OCI-LY7 (cell line): ENCODE data around the gene SNX15. TPM values are rescaled to one million over a fixed set of nuclear protein-coding genes. Genes with fewer than 3 reads are reported as not detected.

Experiments used
- BruUV-seq: library from RNA; stranded (reverse); fragments of 400-500 nt; replicated peaks from 2 replicates; lab custom pipeline; 2021; lab: Mats Ljungman, UMichigan
- CTCF ChIA-PET: fragments of 300-600 bp; sonication (Branson Sonifier 250); formaldehyde crosslinking; loops from one replicate; lab custom pipeline; 2022; ENCODE audit warnings: antibody characterized with exemption; ENCODE audit not compliant: unreplicated experiment; lab: Charles Lee
- POLR2A ChIA-PET: fragments of 300-600 bp; sonication (Branson Sonifier 250); formaldehyde crosslinking; loops from one replicate; lab custom pipeline; 2022; ENCODE audit warnings: antibody characterized with exemption; lab: Charles Lee
- DNase-seq: peaks from one replicate; pipeline ENCODE4 v3.0.0-alpha.2; 2015; ENCODE audit warnings: low spot score
- H2AFZ ChIP-seq: fragments of 200-600 bp; sonication (generic), shearing (Covaris generic); 2 replicates; pipeline ENCODE4 v1.6.1; 2014; ENCODE audit warnings: mild to moderate bottlenecking, antibody characterized with exemption, low read length, moderate library complexity
- H3K27ac ChIP-seq: fragments of 200-600 bp; sonication (generic); 2 replicates; pipeline ENCODE4 v1.5.1; 2014; ENCODE audit warnings: mixed run types, low read depth, mild to moderate bottlenecking, moderate library complexity, low read length, inconsistent platforms; ENCODE audit not compliant: poor library complexity, severe bottlenecking
- H3K36me3 ChIP-seq: fragments of 200-600 bp; sonication (generic); 2 replicates; pipeline ENCODE4 v1.6.1; 2014; ENCODE audit warnings: mild to moderate bottlenecking, antibody characterized with exemption, low read length, moderate library complexity, mixed read lengths; ENCODE audit not compliant: insufficient read depth
- H3K4me1 ChIP-seq: fragments of 200-600 bp; sonication (generic); 2 replicates; pipeline ENCODE4 v1.5.1; 2014; ENCODE audit warnings: mild to moderate bottlenecking, low read length; ENCODE audit not compliant: insufficient read depth, poor library complexity, severe bottlenecking
- H3K4me2 ChIP-seq: fragments of 200-600 bp; sonication (generic); 2 replicates; pipeline ENCODE4 v1.6.1; 2014; ENCODE audit warnings: mild to moderate bottlenecking, low read length
- H3K4me3 ChIP-seq: fragments of 200-600 bp; sonication (generic); 2 replicates; pipeline ENCODE4 v1.5.1; 2014; ENCODE audit warnings: mild to moderate bottlenecking, low read depth, low read length; ENCODE audit not compliant: poor library complexity, severe bottlenecking
- H3K79me2 ChIP-seq: fragments of 200-600 bp; sonication (generic); 2 replicates; pipeline ENCODE4 v1.6.1; 2016; ENCODE audit warnings: low read depth, mild to moderate bottlenecking, low read length, moderate library complexity, mixed read lengths; ENCODE audit not compliant: insufficient read depth
- H3K9me2 ChIP-seq: fragments of 200-600 bp; sonication (generic); 2 replicates; pipeline ENCODE4 v1.6.1; 2016; ENCODE audit warnings: mild to moderate bottlenecking, low read length, mixed read lengths; ENCODE audit not compliant: insufficient read depth
- H3K9me3 ChIP-seq: fragments of 200-600 bp; sonication (generic); 2 replicates; pipeline ENCODE4 v1.6.1; 2014; ENCODE audit warnings: mild to moderate bottlenecking, mixed run types, low read length, mixed read lengths
- H4K20me1 ChIP-seq: fragments of 200-600 bp; sonication (generic); 2 replicates; pipeline ENCODE4 v1.6.1; 2014; ENCODE audit warnings: mild to moderate bottlenecking, antibody characterized with exemption, low read length, moderate library complexity, mixed read lengths; ENCODE audit not compliant: insufficient read depth
- CTCF ChIP-seq: fragments of 200-600 bp; sonication (generic); conservative IDR thresholded peaks from 2 replicates; pipeline ENCODE4 v1.5.1; 2014; ENCODE audit warnings: mild to moderate bottlenecking, antibody characterized with exemption, low read length, moderate library complexity, mixed read lengths
- EZH2phosphoT487 ChIP-seq: fragments of 200-600 bp; sonication (generic); IDR thresholded peaks from 2 replicates; pipeline ENCODE4 v1.6.1; 2018; ENCODE audit warnings: low read depth, borderline replicate concordance, mild to moderate bottlenecking, mixed run types, antibody characterized with exemption, low read length, moderate library complexity, mixed read lengths
- intact Hi-C: fragments of 100-400 bp; cut with micrococcal nuclease; formaldehyde crosslinking; loops from one replicate; pipeline ENCODE4 v1.10.0; 2022; ENCODE audit not compliant: unreplicated experiment
- total RNA-seq, 2 experiments: library from RNA; depleted of rRNA in 1 of 2; stranded (reverse); fragments of >200 nt in 1 of 2; shearing (Covaris generic) in 1 of 2; gene quantifications; 2 replicates each; pipeline ENCODE4 v1.2.3, GENCODE V29; 2014 to 2022

The SNX15 gene
- total RNA-seq, 2 experiments from 2014 or later: 25.9 to 28.3 TPM

GRCh38 chr11:65064847-65065240 is 37.6 kb downstream of the SNX15 start:
- no peaks in the 10 kb centered on the region for H3K9me2 ChIP-seq
- no peak overlapping the region for H3K27ac ChIP-seq
- no peaks in the 10 kb centered on the region for H3K9me3 ChIP-seq
- H3K4me3 ChIP-seq: no peak overlapping the region
- H3K4me1 ChIP-seq: peaks cover 24% of the 10 kb centered on the region
- H2AFZ ChIP-seq: no peak overlapping the region
- TF ChIP-seq CTCF (no peak), EZH2phosphoT487 (no peak)
- H3K36me3 ChIP-seq: no peaks in the 10 kb centered on the region
- intact Hi-C loops: no loop called here
- ChIA-PET POLR2A (interaction anchor here (0.8 kb wide), 1 partner anchor 66 kb away, joined by 4 read pairs; no protein-coding TSS in a partner anchor), CTCF (no interaction called here)
- no peaks in the 10 kb centered on the region for H3K79me2 ChIP-seq
- no peak for DNase-seq
- no peak overlapping the region for H3K4me2 ChIP-seq
- no peaks in the 10 kb centered on the region for H4K20me1 ChIP-seq
- no TSS peak for BruUV-seq

DNA sequence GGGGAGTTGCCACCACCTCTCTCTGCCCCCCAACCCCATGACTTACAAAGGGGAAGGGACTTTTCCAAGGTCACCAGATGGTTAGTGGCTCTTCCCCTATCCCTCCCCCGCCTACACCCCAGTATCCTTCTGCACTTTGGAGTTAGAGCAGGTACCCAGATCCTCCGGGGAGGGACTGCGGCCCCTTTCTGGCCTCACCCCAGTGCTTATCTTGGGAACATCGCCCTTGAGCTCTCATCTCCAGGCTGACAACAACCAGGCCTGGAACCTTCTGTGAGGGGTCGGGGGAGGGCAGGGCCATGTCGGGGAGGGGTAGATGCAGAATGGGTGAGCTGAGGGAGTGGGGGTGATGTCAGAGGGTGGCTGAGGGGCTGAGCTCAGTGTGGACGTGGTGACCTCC is 38.6 kb downstream of the SNX15 start:
- H3K4me3 ChIP-seq: no peak overlapping the region
- no peaks in the 10 kb centered on the region for H3K9me3 ChIP-seq
- no peak overlapping the region for H3K4me2 ChIP-seq
- intact Hi-C loops: no loop called here
- H2AFZ ChIP-seq: no peak overlapping the region
- no peaks in the 10 kb centered on the region for H3K79me2 ChIP-seq
- no peaks in the 10 kb centered on the region for H3K36me3 ChIP-seq
- no peak overlapping the region for H3K27ac ChIP-seq
- ChIA-PET POLR2A (interaction anchor here (0.6 to 0.7 kb wide), 2 partner anchors 48 to 124 kb away, joined by 3 to 4 read pairs; no protein-coding TSS in a partner anchor), CTCF (no interaction called here)
- H3K4me1 ChIP-seq: peaks cover 14% of the 10 kb centered on the region
- H4K20me1 ChIP-seq: no peaks in the 10 kb centered on the region
- no peaks in the 10 kb centered on the region for H3K9me2 ChIP-seq
- DNase-seq: no peak
- TF ChIP-seq CTCF (no peak), EZH2phosphoT487 (no peak)
- no TSS peak for BruUV-seq

GRCh38 chr11:65066315-65066714 is 39.1 kb downstream of the SNX15 start:
- ChIA-PET CTCF (no interaction called here), POLR2A (interaction anchor here (0.7 kb wide), 1 partner anchor 49 kb away, joined by 4 read pairs; no protein-coding TSS in a partner anchor)
- no peaks in the 10 kb centered on the region for H3K9me3 ChIP-seq
- no peak overlapping the region for H3K27ac ChIP-seq
- H3K9me2 ChIP-seq: no peaks in the 10 kb centered on the region
- 0 out of 2 replicates have a peak overlapping the region, but pooled peaks have one; percentile 33 for H3K4me2 ChIP-seq
- intact Hi-C loops: no loop called here
- H3K36me3 ChIP-seq: no peaks in the 10 kb centered on the region
- TF ChIP-seq CTCF: no peak
- no peak for TF ChIP-seq EZH2phosphoT487
- no peaks in the 10 kb centered on the region for H3K79me2 ChIP-seq
- no peak overlapping the region for H2AFZ ChIP-seq
- no peak overlapping the region for H3K4me3 ChIP-seq
- H4K20me1 ChIP-seq: no peaks in the 10 kb centered on the region
- H3K4me1 ChIP-seq: peaks cover 14% of the 10 kb centered on the region
- no TSS peak for BruUV-seq
- DNase-seq: no peak
